PC-3 (cell line): Measurements from ENCODE around the gene ONECUT3. TPM values are rescaled to one million over a fixed set of nuclear protein-coding genes. Genes with fewer than 3 reads are reported as not detected.
"Not testable (repeated sequence)": the region's sequence is repeated elsewhere in the genome, so short reads cannot be mapped to it uniquely, and the experiment has no call there.

Experiments used
- ATAC-seq: fragments of 200-7000 bp; cut with Tn5 transposase; 2 replicates; pipeline ENCODE4 v1.9.1; 2020; ENCODE audit warnings: mild to moderate bottlenecking, moderate library complexity
- BruUV-seq: library from RNA; stranded (reverse); fragments of 400-500 nt; replicated peaks from 2 replicates; lab custom pipeline; 2021; lab: Mats Ljungman, UMichigan
- CTCF ChIA-PET: fragments of 300-600 bp; sonication (Branson Sonifier 250); formaldehyde crosslinking; loops from one replicate; lab custom pipeline; 2022; ENCODE audit warnings: antibody characterized with exemption; lab: Charles Lee
- POLR2A ChIA-PET: fragments of 300-600 bp; sonication (Branson Sonifier 250); formaldehyde crosslinking; loops from one replicate; lab custom pipeline; 2022; ENCODE audit warnings: antibody characterized with exemption; ENCODE audit not compliant: unreplicated experiment; lab: Charles Lee
- DNase-seq: peaks from one replicate; pipeline ENCODE4 v3.0.0-alpha.2; 2015
- H2AFZ ChIP-seq: fragments of 300-600 bp; sonication (generic); 2 replicates; pipeline ENCODE4 v1.6.0; 2016; ENCODE audit warnings: antibody characterized with exemption, low read length
- H3F3A ChIP-seq: fragments of 300-600 bp; sonication (generic); one replicate; pipeline ENCODE4 v1.6.0; 2017; ENCODE audit warnings: antibody characterized with exemption, low read length, control low read depth, mild to moderate bottlenecking; ENCODE audit not compliant: unreplicated experiment
- H3K27ac ChIP-seq: fragments of 300-600 bp; sonication (generic); 2 replicates; pipeline ENCODE4 v1.5.1; 2016; ENCODE audit warnings: mild to moderate bottlenecking, low read length
- H3K27me3 ChIP-seq: fragments of 300-600 bp; sonication (generic); 2 replicates; pipeline ENCODE4 v1.6.1; 2016; ENCODE audit warnings: low read length, mixed read lengths
- H3K36me3 ChIP-seq: fragments of 300-600 bp; sonication (generic); 2 replicates; pipeline ENCODE4 v1.6.1; 2016; ENCODE audit warnings: low read depth, mixed run types, low read length, mixed read lengths
- H3K4me1 ChIP-seq: fragments of 300-600 bp; sonication (generic); 2 replicates; pipeline ENCODE4 v1.5.1; 2016; ENCODE audit warnings: low read length; ENCODE audit not compliant: insufficient read depth
- H3K4me2 ChIP-seq: fragments of 300-600 bp; sonication (generic); 2 replicates; pipeline ENCODE4 v1.6.0; 2016; ENCODE audit warnings: low read length
- H3K4me3 ChIP-seq: fragments of 300-600 bp; sonication (generic); 2 replicates; pipeline ENCODE4 v1.5.1; 2016; ENCODE audit warnings: mild to moderate bottlenecking, low read length, mixed read lengths
- H3K79me2 ChIP-seq: fragments of 300-600 bp; sonication (generic); 2 replicates; pipeline ENCODE4 v1.6.1; 2017; ENCODE audit warnings: low read length, mixed read lengths
- H3K9ac ChIP-seq: fragments of 300-600 bp; sonication (generic); 2 replicates; pipeline ENCODE4 v1.6.0; 2016; ENCODE audit warnings: mild to moderate bottlenecking, low read length
- H3K9me2 ChIP-seq: fragments of 300-600 bp; sonication (generic); replicated peaks from 2 replicates; pipeline ENCODE4 v1.6.1; 2016; ENCODE audit warnings: mixed run types, low read length, mixed read lengths
- H3K9me3 ChIP-seq: fragments of 300-600 bp; sonication (generic); 2 replicates; pipeline ENCODE4 v1.6.1; 2016; ENCODE audit warnings: low read length, mixed read lengths
- H4K20me1 ChIP-seq: fragments of 300-600 bp; sonication (generic); 2 replicates; pipeline ENCODE4 v1.6.1; 2016; ENCODE audit warnings: low read length, mixed read lengths
- CTCF ChIP-seq: fragments of 300-600 bp; sonication (generic); conservative IDR thresholded peaks from 2 replicates; pipeline ENCODE4 v1.5.1; 2017; ENCODE audit warnings: antibody characterized with exemption, low read depth, mild to moderate bottlenecking, low read length
- EZH2 ChIP-seq: fragments of 300-600 bp; sonication (generic); IDR thresholded peaks from one replicate; pipeline ENCODE4 v1.6.1; 2017; ENCODE audit warnings: antibody characterized with exemption, mild to moderate bottlenecking, low read length; ENCODE audit not compliant: unreplicated experiment
- EZH2phosphoT487 ChIP-seq: fragments of 300-600 bp; sonication (generic); IDR thresholded peaks from 2 replicates; pipeline ENCODE4 v1.6.1; 2018; ENCODE audit warnings: mild to moderate bottlenecking, antibody characterized with exemption, low read length, borderline replicate concordance
- intact Hi-C: fragments of 100-400 bp; cut with micrococcal nuclease; formaldehyde crosslinking; loops from 2 replicates; pipeline ENCODE4 v1.9.0; 2023
- total RNA-seq: library from RNA; depleted of rRNA; stranded (reverse); fragments of >200 nt; gene quantifications from 2 replicates; pipeline ENCODE4 v1.2.3, GENCODE V29; 2014

ONECUT3 gene
- total RNA-seq, 1 experiment from 2014 or later: 1.4 TPM

DNA sequence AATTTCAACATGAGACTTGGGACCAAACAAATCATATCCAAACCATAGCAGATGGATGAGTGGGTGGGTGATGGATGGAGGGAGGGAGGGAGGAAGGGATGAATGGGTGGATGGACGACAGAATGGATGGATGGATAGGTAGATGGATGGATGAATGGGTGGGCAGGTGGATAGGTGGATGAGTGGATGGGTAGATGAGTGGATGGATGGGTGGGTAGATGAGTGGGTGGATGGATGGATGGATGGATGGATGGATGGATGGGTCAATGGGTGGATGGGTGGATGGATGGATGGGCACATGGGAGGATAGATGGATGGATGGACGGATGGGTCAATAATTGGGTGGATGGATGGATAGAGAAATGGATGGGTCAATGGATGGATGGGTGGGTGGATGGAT lies 47.9 kb upstream of the ONECUT3 start:
- Histone ChIP-seq H3K4me3 (no peak overlapping the region), H3K79me2 (no peaks in the 10 kb centered on the region), H3K9ac (no peak overlapping the region), H2AFZ (no peak overlapping the region), H4K20me1 (no peaks in the 10 kb centered on the region), H3K4me1 (no peaks in the 10 kb centered on the region), H3F3A (no peaks in the 10 kb centered on the region), H3K4me2 (no peak overlapping the region), H3K36me3 (no peaks in the 10 kb centered on the region), H3K27ac (no peak overlapping the region), H3K9me3 (no peaks in the 10 kb centered on the region), H3K9me2 (no peaks in the 10 kb centered on the region), H3K27me3 (peaks cover 14% of the 10 kb centered on the region)
- no TSS peak for BruUV-seq
- intact Hi-C loops: no loop called here
- TF ChIP-seq EZH2: no peak
- no peak for TF ChIP-seq CTCF
- TF ChIP-seq EZH2phosphoT487: no peak
- no peak for ATAC-seq
- CTCF ChIA-PET: no interaction called here
- POLR2A ChIA-PET: no interaction called here
- no peak for DNase-seq

DNA sequence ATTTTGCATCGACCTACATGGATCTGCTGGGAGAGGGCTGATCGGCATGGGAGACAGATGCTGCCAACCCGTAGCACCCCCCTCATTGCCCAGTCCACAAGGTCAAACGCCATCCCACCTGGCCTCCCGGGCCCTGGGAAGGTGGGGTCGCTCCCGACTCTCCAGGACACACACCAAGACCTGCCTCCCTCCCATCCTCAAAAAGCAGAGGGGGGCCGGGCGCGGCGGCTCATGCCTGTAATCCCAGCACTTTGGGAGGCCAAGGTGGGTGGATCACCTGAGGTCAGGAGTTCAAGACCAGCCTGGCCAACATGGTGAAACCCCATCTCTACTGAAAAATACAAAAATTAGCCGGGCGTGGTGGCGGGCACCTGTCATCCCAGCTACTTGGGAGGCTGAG lies 46.7 kb upstream of the ONECUT3 start:
- CTCF ChIA-PET, BruUV-seq, H3K9me3 ChIP-seq, H2AFZ ChIP-seq, H3K4me2 ChIP-seq, H3K79me2 ChIP-seq, ATAC-seq, H3F3A ChIP-seq, H3K36me3 ChIP-seq, H3K4me3 ChIP-seq, H3K9me2 ChIP-seq, H3K27me3 ChIP-seq, H3K9ac ChIP-seq, H3K4me1 ChIP-seq, DNase-seq, H4K20me1 ChIP-seq, POLR2A ChIA-PET, H3K27ac ChIP-seq, intact Hi-C loops: not testable (repeated sequence)

GRCh38 chr19:1707240-1707639 lies 46.1 kb upstream of the ONECUT3 start:
- Histone ChIP-seq H4K20me1 (no peaks in the 10 kb centered on the region), H3K9me3 (no peaks in the 10 kb centered on the region), H3K27me3 (no peaks in the 10 kb centered on the region), H2AFZ (no peak overlapping the region), H3K27ac (no peak overlapping the region), H3K4me1 (no peaks in the 10 kb centered on the region), H3K9me2 (no peaks in the 10 kb centered on the region), H3K4me3 (no peak overlapping the region), H3K36me3 (no peaks in the 10 kb centered on the region), H3F3A (no peaks in the 10 kb centered on the region), H3K79me2 (no peaks in the 10 kb centered on the region), H3K9ac (no peak overlapping the region), H3K4me2 (no peak overlapping the region)
- ATAC-seq (no peak), DNase-seq (no peak)
- intact Hi-C loops: no loop called here
- ChIA-PET POLR2A (no interaction called here), CTCF (no interaction called here)
- no TSS peak for BruUV-seq
- TF ChIP-seq EZH2 (no peak), EZH2phosphoT487 (no peak), CTCF (no peak)
